A549 (cell line): ENCODE data around the gene STK33.

ENCODE experiments used
- CTCF ChIP-seq: fragments of >200 bp; sonication (Bioruptor Twin); formaldehyde crosslinking; IDR thresholded peaks from 3 replicates; pipeline ENCODE4 v1.5.1; 2016
- E2F6 ChIP-seq: IDR thresholded peaks from 2 replicates; pipeline ENCODE4 v1.6.1; 2012; ENCODE audit warnings: low read depth, borderline replicate concordance
- EP300 ChIP-seq, 2 experiments: fragments of >200 bp; sonication (Bioruptor Twin); formaldehyde crosslinking; IDR thresholded peaks; 2 replicates in 1 of 2; 3 replicates in 1 of 2; pipeline ENCODE4 v1.6.1; 2016 to 2017
- HMGXB4 ChIP-seq: fragments of 250-450 bp; sonication (Bioruptor Pico); IDR thresholded peaks from 2 replicates; pipeline ENCODE4 v1.5.0; 2021; ENCODE audit warnings: mild to moderate bottlenecking, moderate library complexity, borderline replicate concordance
- MAX ChIP-seq: IDR thresholded peaks from 2 replicates; pipeline ENCODE4 v1.6.1; 2012
- NR3C1 ChIP-seq: fragments of >200 bp; sonication (Bioruptor Twin); formaldehyde crosslinking; IDR thresholded peaks from 3 replicates; pipeline ENCODE4 v1.6.1; 2017
- POLR2A ChIP-seq: IDR thresholded peaks from 2 replicates; pipeline ENCODE4 v1.6.1; 2012; ENCODE audit warnings: mild to moderate bottlenecking, low read length
- RAD21 ChIP-seq, 2 experiments: fragments of >200 bp in 1 of 2; sonication (Bioruptor Twin) in 1 of 2; formaldehyde crosslinking in 1 of 2; IDR thresholded peaks in 1 of 2; conservative IDR thresholded peaks in 1 of 2; 2 replicates in 1 of 2; 3 replicates in 1 of 2; pipeline ENCODE4 v1.6.1; 2012 to 2018; ENCODE audit warnings: inconsistent platforms in 1 of 2
- REST ChIP-seq: fragments of 200-600 bp; sonication (generic); IDR thresholded peaks from 2 replicates; pipeline ENCODE4 v1.6.1; 2016; ENCODE audit warnings: antibody characterized with exemption, mild to moderate bottlenecking, moderate library complexity

- no peak for TF ChIP-seq EP300 (IDR thresholded peaks at IDR 0.05)
- no peak for TF ChIP-seq POLR2A
- no peak for TF ChIP-seq CTCF
- TF ChIP-seq HMGXB4 (CRISPR knock-in tag) = no peak
- no peak for TF ChIP-seq REST
- TF ChIP-seq E2F6 = no peak
- TF ChIP-seq MAX = no peak
- no peak for TF ChIP-seq RAD21 (conservative IDR thresholded peaks at IDR 0.05 in 1 of 2, IDR thresholded peaks at IDR 0.05 in 1 of 2)
- no peak for TF ChIP-seq NR3C1
Measured at GRCh38 chr11:8351223-8351622, 242.8 kb downstream of the STK33 start.
